ENCODE data around the gene SZRD1.

DNA sequence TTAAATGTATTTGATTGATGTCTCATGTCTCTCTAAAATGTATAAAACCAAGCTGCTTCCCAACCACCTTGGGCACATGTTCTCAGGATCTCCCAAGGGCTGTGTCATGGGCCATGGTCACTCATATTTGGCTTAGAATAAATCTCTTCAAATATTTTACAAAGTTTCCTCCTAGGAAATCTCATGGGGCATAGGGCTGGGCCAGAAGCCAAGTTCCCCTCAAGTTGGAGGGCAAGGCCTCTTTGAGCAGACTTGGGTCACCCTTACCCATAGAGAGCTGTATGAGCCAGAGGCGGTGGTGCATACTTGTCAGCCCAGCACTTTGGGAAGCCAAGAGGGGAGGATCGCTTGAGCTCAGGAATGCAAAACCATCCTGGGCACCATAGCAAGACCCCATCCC lies 12.4 kb upstream of the SZRD1 start:
- TF ChIP-seq, protein P1, sequence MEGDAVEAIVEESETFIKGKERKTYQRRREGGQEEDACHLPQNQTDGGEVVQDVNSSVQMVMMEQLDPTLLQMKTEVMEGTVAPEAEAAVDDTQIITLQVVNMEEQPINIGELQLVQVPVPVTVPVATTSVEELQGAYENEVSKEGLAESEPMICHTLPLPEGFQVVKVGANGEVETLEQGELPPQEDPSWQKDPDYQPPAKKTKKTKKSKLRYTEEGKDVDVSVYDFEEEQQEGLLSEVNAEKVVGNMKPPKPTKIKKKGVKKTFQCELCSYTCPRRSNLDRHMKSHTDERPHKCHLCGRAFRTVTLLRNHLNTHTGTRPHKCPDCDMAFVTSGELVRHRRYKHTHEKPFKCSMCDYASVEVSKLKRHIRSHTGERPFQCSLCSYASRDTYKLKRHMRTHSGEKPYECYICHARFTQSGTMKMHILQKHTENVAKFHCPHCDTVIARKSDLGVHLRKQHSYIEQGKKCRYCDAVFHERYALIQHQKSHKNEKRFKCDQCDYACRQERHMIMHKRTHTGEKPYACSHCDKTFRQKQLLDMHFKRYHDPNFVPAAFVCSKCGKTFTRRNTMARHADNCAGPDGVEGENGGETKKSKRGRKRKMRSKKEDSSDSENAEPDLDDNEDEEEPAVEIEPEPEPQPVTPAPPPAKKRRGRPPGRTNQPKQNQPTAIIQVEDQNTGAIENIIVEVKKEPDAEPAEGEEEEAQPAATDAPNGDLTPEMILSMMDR (IDR thresholded peaks at IDR 0.05) = no peak
- TF ChIP-seq POLR2A (IDR thresholded peaks at IDR 0.05) (no peak), POLR2AphosphoS5 (IDR thresholded peaks at IDR 0.05) (no peak)

Data from breast epithelium (tissue), 3 donors.